PFSK-1 (cell line): ENCODE results near the gene GSG1.

Source experiments
- FOXP2 ChIP-seq: optimal IDR thresholded peaks from 2 replicates; pipeline ENCODE3; 2011; ENCODE audit warnings: borderline replicate concordance, control low read depth, inconsistent platforms; ENCODE audit not compliant: insufficient read depth; ENCODE audit errors: extremely low read length, extremely low read depth
- POLR2AphosphoS5 ChIP-seq: IDR thresholded peaks from 2 replicates; pipeline ENCODE4 v1.6.1; 2012; ENCODE audit warnings: low read depth, mild to moderate bottlenecking, control low read depth, low read length, moderate library complexity
- REST ChIP-seq, 2 experiments: IDR thresholded peaks; 2 replicates each; pipeline versions ENCODE4 v1.6.1 to v1.8.0; 2011 to 2012; ENCODE audit warnings: low read depth in 2 of 2, low read length in 2 of 2, control low read depth in 1 of 2, inconsistent platforms in 1 of 2, mild to moderate bottlenecking in 1 of 2, moderate library complexity in 1 of 2; ENCODE audit not compliant: insufficient read depth in 1 of 2
- SIN3A ChIP-seq: IDR thresholded peaks from 2 replicates; pipeline ENCODE4 v1.6.1; 2012; ENCODE audit warnings: mild to moderate bottlenecking, low read length, moderate library complexity, borderline replicate concordance; ENCODE audit not compliant: insufficient read depth
- TAF1 ChIP-seq: IDR thresholded peaks from 2 replicates; pipeline ENCODE4 v1.6.1; 2012; ENCODE audit warnings: low read length, control low read depth, borderline replicate concordance; ENCODE audit not compliant: insufficient read depth

Gene GSG1

GRCh38 chr12:13071305-13072280 is 31.9 kb downstream of the GSG1 start:
- TF ChIP-seq FOXP2, result no peak
- TF ChIP-seq REST (IDR thresholded peaks at IDR 0.05; ENCODE audit: insufficient read depth in 1 of 2, low read depth in 2 of 2, low read length in 2 of 2), result no peak
- no peak for TF ChIP-seq TAF1
- no peak for TF ChIP-seq POLR2AphosphoS5
- no peak for TF ChIP-seq SIN3A

- TF ChIP-seq SIN3A (no peak), REST (IDR thresholded peaks at IDR 0.05; ENCODE audit: insufficient read depth in 1 of 2, low read depth in 2 of 2, low read length in 2 of 2) (no peak), FOXP2 (no peak), TAF1 (no peak)
Observed at GRCh38 chr12:13069380-13069779, 34.1 kb downstream of the GSG1 start.

- TF ChIP-seq TAF1 (no peak), POLR2AphosphoS5 (no peak)
Observed at GRCh38 chr12:13067322-13067721, 36.1 kb downstream of the GSG1 start.

- TF ChIP-seq SIN3A, result no peak
Observed at GRCh38 chr12:13066459-13066858, 37.0 kb downstream of the GSG1 start.

- TF ChIP-seq REST (IDR thresholded peaks at IDR 0.05; ENCODE audit: insufficient read depth in 1 of 2, low read depth in 2 of 2, low read length in 2 of 2) (no peak), SIN3A (no peak), POLR2AphosphoS5 (no peak), TAF1 (no peak), FOXP2 (no peak)
Observed at GRCh38 chr12:13066014-13066413, 37.5 kb downstream of the GSG1 start.

- no peak for TF ChIP-seq REST (IDR thresholded peaks at IDR 0.05; ENCODE audit: insufficient read depth in 1 of 2, low read depth in 2 of 2, low read length in 2 of 2)
- TF ChIP-seq FOXP2, result no peak
- TF ChIP-seq SIN3A, result no peak
- TF ChIP-seq POLR2AphosphoS5, result no peak
- TF ChIP-seq TAF1, result no peak
Observed at GRCh38 chr12:13062669-13063068, 40.8 kb downstream of the GSG1 start.
